MCF 10A (cell line): Measurements from ENCODE around the gene TNFRSF12A. TPM values are rescaled to one million over a fixed set of nuclear protein-coding genes. Genes with fewer than 3 reads are reported as not detected.

Experiments used
- BruUV-seq: library from RNA; stranded (reverse); fragments of 400-500 nt; replicated peaks from 2 replicates; lab custom pipeline; 2021; lab: Mats Ljungman, UMichigan
- CTCF ChIA-PET: fragments of 300-600 bp; sonication (Branson Sonifier 250); formaldehyde crosslinking; extraction: SDS; loops from one replicate; lab custom pipeline; 2021; ENCODE audit warnings: antibody characterized with exemption, inconsistent platforms; lab: Yijun Ruan, JAX
- POLR2A ChIA-PET: fragments of 300-600, 350-650 bp; sonication (Branson Sonifier 250); formaldehyde crosslinking; extraction: SDS; loops from one replicate; lab custom pipeline; 2020; ENCODE audit warnings: antibody characterized with exemption, inconsistent platforms; lab: Yijun Ruan, JAX
- DNase-seq: peaks from one replicate; pipeline ENCODE4 v3.0.0-alpha.2; 2018; ENCODE audit not compliant: unreplicated experiment
- H3K27ac Mint-ChIP-seq: one replicate; pipeline ENCODE4 v1.8.0; 2022; ENCODE audit warnings: mild to moderate bottlenecking, low read depth, mixed read lengths; ENCODE audit not compliant: unreplicated experiment
- H3K27me3 Mint-ChIP-seq: one replicate; pipeline ENCODE4 v1.8.0; 2022; ENCODE audit warnings: mixed read lengths; ENCODE audit not compliant: insufficient read depth, unreplicated experiment
- H3K36me3 Mint-ChIP-seq: one replicate; pipeline ENCODE4 v1.8.0; 2022; ENCODE audit warnings: mild to moderate bottlenecking, moderate library complexity, mixed read lengths; ENCODE audit not compliant: insufficient read depth, unreplicated experiment
- H3K4me1 Mint-ChIP-seq: one replicate; pipeline ENCODE4 v1.8.0; 2022; ENCODE audit warnings: mixed read lengths; ENCODE audit not compliant: insufficient read depth, unreplicated experiment
- H3K4me3 Mint-ChIP-seq: one replicate; pipeline ENCODE4 v1.8.0; 2022; ENCODE audit warnings: mild to moderate bottlenecking, moderate library complexity, mixed read lengths; ENCODE audit not compliant: unreplicated experiment
- H3K9me3 Mint-ChIP-seq: one replicate; pipeline ENCODE4 v1.8.0; 2022; ENCODE audit warnings: mixed read lengths; ENCODE audit not compliant: unreplicated experiment
- CTCF ChIP-seq: fragments of 200-600 bp; IDR thresholded peaks from one replicate; pipeline ENCODE4 v1.8.0; 2022; ENCODE audit warnings: antibody characterized with exemption, mild to moderate bottlenecking; ENCODE audit not compliant: unreplicated experiment
- intact Hi-C: fragments of 100-400 bp; cut with micrococcal nuclease; formaldehyde crosslinking; loops from 2 replicates; pipeline ENCODE4 v1.14.1; 2022
- total RNA-seq: library from RNA; stranded (reverse); gene quantifications from 2 replicates; pipeline ENCODE4 v1.2.3, GENCODE V29; 2022

Gene TNFRSF12A
- total RNA-seq, 1 experiment from 2014 or later, result 641 TPM

DNA sequence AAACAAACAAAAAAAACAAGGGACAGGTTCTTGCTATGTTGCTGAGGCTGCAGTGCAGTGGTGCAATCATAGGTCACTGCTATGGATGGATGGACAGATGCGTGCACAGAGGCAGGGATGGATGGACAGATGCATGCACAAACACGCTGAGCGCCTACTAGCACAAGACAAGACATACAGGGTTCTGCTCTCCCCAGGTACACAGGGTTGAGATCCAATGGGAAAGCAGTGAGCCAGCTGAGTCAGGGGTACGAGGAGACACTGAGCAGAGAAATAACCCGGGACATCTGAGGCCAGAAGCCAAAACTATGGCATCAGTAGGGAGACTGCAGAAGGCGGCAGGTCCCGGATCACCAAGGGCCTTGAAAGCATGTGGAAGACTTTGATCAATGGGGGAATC, 51.5 kb downstream of the TNFRSF12A start:
- Mint-ChIP-seq H3K4me3 (no peak overlapping the region), H3K36me3 (no peaks in the 10 kb centered on the region), H3K27me3 (peaks cover 20% of the 10 kb centered on the region), H3K9me3 (no peaks in the 10 kb centered on the region), H3K4me1 (no peaks in the 10 kb centered on the region), H3K27ac (no peak overlapping the region)
- CTCF ChIA-PET, result interaction anchor here (0.6 kb wide), 1 partner anchor 94 kb away, joined by 3 read pairs; no protein-coding TSS in a partner anchor
- TF ChIP-seq CTCF, result no peak
- no TSS peak for BruUV-seq
- POLR2A ChIA-PET, result no interaction called here
- no peak for DNase-seq
- intact Hi-C loops, result no loop called here

Other genes with a start within 250 kb of the TNFRSF12A start
- gene ELOB, start 243.1 kb upstream of the TNFRSF12A start, total RNA-seq, result 438 and 504 TPM in 2 replicates
- not detected in 2 replicates for gene PRSS33, start 232.8 kb upstream of the TNFRSF12A start, total RNA-seq
- not detected in 2 replicates for gene PRSS41, start 221.9 kb upstream of the TNFRSF12A start, total RNA-seq
- gene PRSS21, start 203.1 kb upstream of the TNFRSF12A start, total RNA-seq, result 16.4 TPM in 2 replicates
- gene ZG16B, start 190.1 kb upstream of the TNFRSF12A start, total RNA-seq, result 4.0 and 6.9 TPM in 2 replicates
- gene PRSS22, start 162.2 kb upstream of the TNFRSF12A start, total RNA-seq, result not detected in 2 replicates
- gene FLYWCH2, start 137.2 kb upstream of the TNFRSF12A start, total RNA-seq, result 24.4 and 27.7 TPM in 2 replicates
- gene FLYWCH1, start 108.4 kb upstream of the TNFRSF12A start, total RNA-seq, result 76.3 and 86.2 TPM in 2 replicates
- gene KREMEN2, start 56.1 kb upstream of the TNFRSF12A start, total RNA-seq, result 0.42 TPM in 1 of 2 replicates, not detected in the other
- 4.8 and 7.9 TPM in 2 replicates for gene PAQR4, start 51.0 kb upstream of the TNFRSF12A start, total RNA-seq
- gene PKMYT1, start 39.9 kb upstream of the TNFRSF12A start, total RNA-seq, result 16.9 and 34.7 TPM in 2 replicates
- gene CLDN9, start 7.4 kb upstream of the TNFRSF12A start, total RNA-seq, result 0.39 and 0.44 TPM in 2 replicates
- gene CLDN6, start 2.2 kb upstream of the TNFRSF12A start, total RNA-seq, result not detected in 2 replicates
- gene HCFC1R1, start 3.6 kb downstream of the TNFRSF12A start, total RNA-seq, result 13.6 and 20.4 TPM in 2 replicates
- gene THOC6, start 3.7 kb downstream of the TNFRSF12A start, total RNA-seq, result 36.8 and 53.1 TPM in 2 replicates
- 0.23 and 0.39 TPM in 2 replicates for gene BICDL2, start 16.6 kb downstream of the TNFRSF12A start, total RNA-seq
- gene MMP25, start 26.2 kb downstream of the TNFRSF12A start, total RNA-seq, result 0.26 and 0.64 TPM in 2 replicates
- gene IL32, start 45.3 kb downstream of the TNFRSF12A start, total RNA-seq, result 24.0 and 29.8 TPM in 2 replicates
- 0.49 and 1.4 TPM in 2 replicates for gene ZSCAN10, start 78.9 kb downstream of the TNFRSF12A start, total RNA-seq
- 11.8 and 12.1 TPM in 2 replicates for gene ZNF205, start 92.2 kb downstream of the TNFRSF12A start, total RNA-seq
- 19.7 and 20.7 TPM in 2 replicates for gene ZNF213, start 114.7 kb downstream of the TNFRSF12A start, total RNA-seq
- not detected in 2 replicates for gene OR1F1, start 167.8 kb downstream of the TNFRSF12A start, total RNA-seq
- 6.6 and 8.8 TPM in 2 replicates for gene ZNF200, start 214.8 kb downstream of the TNFRSF12A start, total RNA-seq
- gene MEFV, start 236.3 kb downstream of the TNFRSF12A start, total RNA-seq, result 0.49 and 0.72 TPM in 2 replicates